ENCODE measurements around the gene AK2.
"Not testable (repeated sequence)": the region's sequence is repeated elsewhere in the genome, so short reads cannot be mapped to it uniquely, and the experiment has no call there.

Gene AK2

DNA sequence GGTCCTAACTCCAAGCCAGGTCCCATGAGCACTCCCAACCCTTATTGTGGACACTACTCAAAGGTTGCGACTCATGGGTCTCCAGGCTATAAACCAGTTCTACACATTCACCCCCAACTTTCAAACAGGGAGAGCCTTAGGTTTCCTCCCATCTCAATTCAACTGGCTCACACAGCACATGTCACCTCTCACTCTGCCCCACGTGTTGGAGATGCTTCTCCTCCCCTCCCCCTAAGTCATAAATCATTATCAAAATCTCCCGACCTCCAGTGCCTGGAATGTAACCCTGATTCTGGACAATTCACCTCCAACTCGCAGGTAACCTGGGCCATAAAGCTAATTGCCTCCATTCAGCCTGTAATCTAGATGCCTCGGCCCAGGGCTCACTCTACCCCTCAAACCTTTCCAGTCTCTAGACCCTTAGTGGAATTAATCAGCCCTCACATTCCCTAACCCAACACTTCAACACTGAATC is 595 bp downstream of the AK2 start:
- DNase-seq (ENCODE audit: low read depth) = peak; percentile 36
- H3K36me3 ChIP-seq (ENCODE audit: control insufficient read depth, insufficient read depth, low read length, severe bottlenecking) = peaks cover 6% of the 10 kb centered on the region
- no peaks in the 10 kb centered on the region for H3K27me3 ChIP-seq (replicated peaks; ENCODE audit: control insufficient read depth, insufficient read depth, low read length)
- H3K9ac ChIP-seq (ENCODE audit: low read length) = peak overlapping the region; percentile 94
- peak overlapping the region; percentile 94 for H3K4me3 ChIP-seq (ENCODE audit: low read length)
- H3K9me3 ChIP-seq (ENCODE audit: control insufficient read depth, low read length) = no peaks in the 10 kb centered on the region
- H3K4me1 ChIP-seq (ENCODE audit: control insufficient read depth, insufficient read depth, low read length) = peaks cover 34% of the 10 kb centered on the region

DNA sequence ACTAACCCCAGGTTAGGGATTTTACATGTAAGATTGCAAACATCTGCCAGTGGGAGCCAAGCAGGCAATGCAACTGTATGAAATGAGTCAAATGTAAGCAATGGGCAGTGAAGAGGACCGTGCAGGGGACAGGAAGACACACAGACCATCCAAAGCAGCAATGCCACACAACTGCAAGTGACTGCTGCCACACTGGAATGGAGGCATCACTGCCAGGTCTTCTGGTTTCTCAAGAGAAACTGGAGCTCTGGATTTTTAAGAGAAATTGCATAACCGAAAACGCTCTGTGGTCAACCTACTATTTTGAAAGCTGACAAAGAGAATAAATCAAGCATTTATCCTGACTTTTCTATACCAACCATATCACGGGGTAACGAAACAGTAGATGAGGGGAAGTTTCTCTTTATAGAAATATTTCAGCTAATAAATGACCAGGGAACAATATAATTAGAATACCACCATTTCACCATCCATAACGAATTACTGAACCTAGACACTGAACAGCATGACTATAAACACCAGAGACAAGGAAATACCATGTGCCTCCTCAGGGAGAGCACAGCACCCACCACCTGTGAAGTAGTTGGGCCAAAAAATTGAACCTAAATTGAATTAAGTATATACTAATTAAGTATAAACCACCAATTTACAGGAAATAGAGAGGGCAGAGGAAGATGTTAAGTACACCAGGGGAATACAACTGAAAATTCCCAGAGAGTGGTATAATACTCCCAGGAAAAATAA is 4.4 kb downstream of the AK2 start:
- H3K4me3 ChIP-seq (ENCODE audit: low read length) = no peak overlapping the region
- H3K4me1 ChIP-seq (ENCODE audit: control insufficient read depth, insufficient read depth, low read length) = peaks cover 47% of the 10 kb centered on the region
- peak; percentile 82 for DNase-seq (ENCODE audit: low read depth)
- H3K9me3 ChIP-seq (ENCODE audit: control insufficient read depth, low read length) = no peaks in the 10 kb centered on the region
- peaks cover 22% of the 10 kb centered on the region for H3K36me3 ChIP-seq (ENCODE audit: control insufficient read depth, insufficient read depth, low read length, severe bottlenecking)
- H3K9ac ChIP-seq (ENCODE audit: low read length) = no peak overlapping the region
- H3K27me3 ChIP-seq (replicated peaks; ENCODE audit: control insufficient read depth, insufficient read depth, low read length) = no peaks in the 10 kb centered on the region

DNA sequence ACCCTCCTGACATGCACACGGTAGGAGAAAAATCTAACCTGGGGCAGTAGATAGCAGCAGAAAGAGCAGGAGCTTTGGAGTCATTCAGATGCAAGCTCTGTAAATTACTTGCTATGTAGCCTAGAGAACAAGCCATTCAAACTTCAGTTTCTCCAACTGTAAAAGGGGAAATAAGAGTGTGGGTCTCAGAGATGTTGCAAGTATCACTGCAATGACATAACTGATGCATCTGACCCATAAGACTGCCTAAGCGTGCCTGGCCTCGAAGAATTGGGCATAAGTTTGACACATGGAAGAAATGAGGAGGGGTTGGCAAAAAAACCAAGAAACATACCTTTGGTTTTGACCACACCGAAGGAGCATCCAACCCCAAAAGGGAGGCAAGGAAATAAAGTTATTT is 5.2 kb downstream of the AK2 start:
- DNase-seq (ENCODE audit: low read depth) = no peak
- Histone ChIP-seq H3K36me3 (ENCODE audit: control insufficient read depth, insufficient read depth, low read length, severe bottlenecking) (peaks cover 22% of the 10 kb centered on the region), H3K27me3 (replicated peaks; ENCODE audit: control insufficient read depth, insufficient read depth, low read length) (no peaks in the 10 kb centered on the region), H3K4me3 (ENCODE audit: low read length) (no peak overlapping the region), H3K4me1 (ENCODE audit: control insufficient read depth, insufficient read depth, low read length) (peaks cover 48% of the 10 kb centered on the region), H3K9ac (ENCODE audit: low read length) (no peak overlapping the region), H3K9me3 (ENCODE audit: control insufficient read depth, low read length) (no peaks in the 10 kb centered on the region)

DNA sequence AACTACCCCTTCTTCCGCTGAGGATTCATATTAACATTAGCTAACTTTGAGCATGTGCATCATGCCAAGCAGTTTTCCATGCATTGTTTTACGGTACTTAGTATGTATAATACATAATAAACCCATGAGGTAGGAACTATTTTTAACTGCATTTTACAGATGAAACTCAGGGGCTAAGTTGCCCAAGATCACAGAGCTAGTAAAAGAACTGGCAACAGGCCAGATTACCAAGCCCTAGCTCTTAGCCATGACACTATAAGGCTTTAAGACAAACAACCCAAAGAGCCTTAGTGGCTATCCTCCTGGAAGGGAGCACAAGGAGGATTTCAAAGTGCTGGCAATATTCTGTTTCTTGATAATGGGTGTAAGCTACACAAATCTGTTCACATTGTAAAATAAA is 6.1 kb downstream of the AK2 start:
- Histone ChIP-seq H3K36me3 (ENCODE audit: control insufficient read depth, insufficient read depth, low read length, severe bottlenecking) (peaks cover 22% of the 10 kb centered on the region), H3K9me3 (ENCODE audit: control insufficient read depth, low read length) (no peaks in the 10 kb centered on the region), H3K9ac (ENCODE audit: low read length) (no peak overlapping the region), H3K4me3 (ENCODE audit: low read length) (no peak overlapping the region), H3K4me1 (ENCODE audit: control insufficient read depth, insufficient read depth, low read length) (peaks cover 43% of the 10 kb centered on the region), H3K27me3 (replicated peaks; ENCODE audit: control insufficient read depth, insufficient read depth, low read length) (no peaks in the 10 kb centered on the region)
- peak; percentile 85 for DNase-seq (ENCODE audit: low read depth)

DNA sequence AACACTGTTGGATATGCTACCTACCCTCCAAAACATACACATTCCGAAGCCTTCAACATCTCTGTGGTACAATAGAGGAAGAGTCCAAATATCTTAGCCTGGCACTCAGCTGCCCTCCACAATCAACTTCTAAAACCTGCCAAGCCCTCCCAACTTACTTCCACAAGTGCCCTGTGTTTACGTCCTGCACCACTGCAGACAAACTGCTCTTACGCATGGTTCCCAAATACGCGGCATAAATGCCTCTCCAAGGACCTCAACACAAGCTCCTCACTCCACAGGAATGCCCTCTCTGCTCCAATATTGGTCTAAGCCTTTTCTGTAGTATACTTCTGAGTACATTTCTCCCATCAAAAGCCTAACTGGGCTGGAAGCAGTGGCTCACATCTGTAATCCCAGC is 6.8 kb downstream of the AK2 start:
- Histone ChIP-seq H3K36me3 (ENCODE audit: control insufficient read depth, insufficient read depth, low read length, severe bottlenecking) (peaks cover 22% of the 10 kb centered on the region), H3K9ac (ENCODE audit: low read length) (no peak overlapping the region), H3K9me3 (ENCODE audit: control insufficient read depth, low read length) (no peaks in the 10 kb centered on the region), H3K4me3 (ENCODE audit: low read length) (no peak overlapping the region), H3K4me1 (ENCODE audit: control insufficient read depth, insufficient read depth, low read length) (peaks cover 36% of the 10 kb centered on the region), H3K27me3 (replicated peaks; ENCODE audit: control insufficient read depth, insufficient read depth, low read length) (no peaks in the 10 kb centered on the region)
- no peak for DNase-seq (ENCODE audit: low read depth)

DNA sequence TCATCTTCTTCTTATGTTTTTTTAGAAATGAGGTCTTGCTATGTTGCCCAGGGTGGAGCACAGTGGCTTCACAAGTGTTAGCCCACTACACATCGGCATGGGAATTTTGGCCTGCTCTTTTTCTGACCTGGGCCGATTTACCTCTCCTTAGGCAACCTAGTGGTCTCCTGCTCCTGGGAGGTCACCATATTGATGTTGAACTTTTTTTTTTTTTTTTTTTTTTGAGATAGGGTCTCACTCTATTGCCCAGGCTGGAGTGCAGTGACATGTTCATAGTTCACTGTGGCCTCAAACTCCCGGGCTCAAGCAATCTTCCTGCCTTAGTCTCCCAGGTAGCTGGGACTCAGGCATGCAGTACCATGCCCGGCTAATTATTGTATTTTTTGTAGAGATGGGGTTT is 7.5 kb downstream of the AK2 start:
- Histone ChIP-seq H3K9ac (ENCODE audit: low read length) (no peak overlapping the region), H3K9me3 (ENCODE audit: control insufficient read depth, low read length) (no peaks in the 10 kb centered on the region), H3K27me3 (replicated peaks; ENCODE audit: control insufficient read depth, insufficient read depth, low read length) (no peaks in the 10 kb centered on the region), H3K4me3 (ENCODE audit: low read length) (no peak overlapping the region), H3K36me3 (ENCODE audit: control insufficient read depth, insufficient read depth, low read length, severe bottlenecking) (peaks cover 20% of the 10 kb centered on the region), H3K4me1 (ENCODE audit: control insufficient read depth, insufficient read depth, low read length) (peaks cover 34% of the 10 kb centered on the region)
- DNase-seq (ENCODE audit: low read depth) = no peak

DNA sequence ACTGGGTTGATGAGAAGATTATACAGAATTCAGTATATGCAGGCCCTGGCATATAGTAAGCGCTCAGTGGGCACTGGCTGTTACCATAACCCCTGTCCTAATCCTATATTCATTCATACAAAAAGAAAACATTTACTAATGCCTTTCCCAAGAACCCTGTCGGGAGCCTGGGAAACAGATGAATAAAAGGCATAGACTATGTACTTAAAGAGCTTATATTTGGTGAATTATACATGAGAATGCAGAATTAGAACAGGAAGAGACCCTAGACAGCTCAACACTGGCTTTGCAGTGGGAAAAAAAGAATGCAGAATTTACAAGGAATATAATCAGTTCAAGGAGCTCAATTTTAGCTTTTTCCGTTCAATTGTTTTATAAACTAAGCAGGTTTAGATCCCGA is 10.9 kb downstream of the AK2 start:
- Histone ChIP-seq H3K27me3 (replicated peaks; ENCODE audit: control insufficient read depth, insufficient read depth, low read length) (no peaks in the 10 kb centered on the region), H3K36me3 (ENCODE audit: control insufficient read depth, insufficient read depth, low read length, severe bottlenecking) (peaks cover 51% of the 10 kb centered on the region), H3K4me1 (ENCODE audit: control insufficient read depth, insufficient read depth, low read length) (peaks cover 26% of the 10 kb centered on the region), H3K9me3 (ENCODE audit: control insufficient read depth, low read length) (no peaks in the 10 kb centered on the region), H3K9ac (ENCODE audit: low read length) (no peak overlapping the region), H3K4me3 (ENCODE audit: low read length) (no peak overlapping the region)
- no peak for DNase-seq (ENCODE audit: low read depth)

DNA sequence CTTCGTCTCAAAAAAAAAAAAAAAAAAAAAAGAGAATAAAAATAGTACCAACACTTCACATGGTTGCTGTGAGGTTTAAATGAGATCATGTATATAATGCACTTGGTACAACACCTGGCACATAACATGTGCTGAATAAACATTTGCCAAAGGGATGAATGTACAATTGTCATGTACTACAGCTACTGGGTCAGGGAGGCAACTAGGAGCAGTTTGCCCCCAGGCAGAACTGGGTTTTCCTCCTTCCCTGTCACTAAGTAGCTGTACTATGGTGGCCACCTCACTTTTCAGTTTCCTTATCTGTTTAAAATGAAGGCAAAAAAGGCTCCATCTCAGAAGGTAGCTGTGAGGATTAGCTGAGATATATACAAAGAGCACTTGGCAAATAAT is 11.5 kb downstream of the AK2 start:
- Histone ChIP-seq H3K4me3 (ENCODE audit: low read length) (no peak overlapping the region), H3K27me3 (replicated peaks; ENCODE audit: control insufficient read depth, insufficient read depth, low read length) (no peaks in the 10 kb centered on the region), H3K9ac (ENCODE audit: low read length) (no peak overlapping the region), H3K36me3 (ENCODE audit: control insufficient read depth, insufficient read depth, low read length, severe bottlenecking) (peaks cover 57% of the 10 kb centered on the region), H3K9me3 (ENCODE audit: control insufficient read depth, low read length) (no peaks in the 10 kb centered on the region), H3K4me1 (ENCODE audit: control insufficient read depth, insufficient read depth, low read length) (peaks cover 20% of the 10 kb centered on the region)
- DNase-seq (ENCODE audit: low read depth) = no peak

DNA sequence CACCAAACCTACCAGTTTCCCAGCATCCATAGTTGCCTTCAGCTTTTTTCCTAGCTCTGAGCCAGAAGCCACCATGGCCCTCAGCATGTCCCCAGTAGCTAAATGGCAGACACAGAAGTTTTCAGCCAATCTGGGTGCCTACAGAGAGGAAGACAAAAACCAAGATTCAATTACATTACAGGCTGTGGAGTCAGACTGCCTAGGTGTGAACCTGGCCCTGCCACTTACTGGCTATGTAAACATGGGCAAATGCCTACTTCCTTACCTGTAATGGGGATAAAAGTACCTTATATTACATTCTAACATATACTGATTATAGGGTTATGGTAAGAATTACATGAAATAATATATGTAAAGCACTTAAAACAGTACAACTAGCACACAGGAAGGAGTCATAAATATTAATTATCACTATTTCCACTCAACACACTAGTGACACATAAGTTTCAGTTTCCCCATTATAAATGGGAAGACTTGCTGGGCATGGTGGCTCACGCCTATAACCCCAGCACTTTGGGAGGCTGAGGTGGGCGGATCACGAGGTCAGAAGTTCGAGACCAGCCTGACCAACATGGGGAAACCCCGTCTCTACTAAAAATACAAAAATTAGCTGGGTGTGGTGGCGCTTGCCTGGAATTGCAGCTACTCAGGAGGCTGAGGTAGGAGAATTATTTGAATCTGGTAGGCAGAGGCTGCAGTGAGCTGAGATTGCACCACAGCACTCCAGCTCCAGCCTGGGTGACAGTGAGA is 12.1 kb downstream of the AK2 start:
- H3K4me3 ChIP-seq (ENCODE audit: low read length); H3K27me3 ChIP-seq (replicated peaks; ENCODE audit: control insufficient read depth, insufficient read depth, low read length); H3K9me3 ChIP-seq (ENCODE audit: control insufficient read depth, low read length); DNase-seq (ENCODE audit: low read depth); H3K9ac ChIP-seq (ENCODE audit: low read length): not testable (repeated sequence)
- Histone ChIP-seq H3K4me1 (ENCODE audit: control insufficient read depth, insufficient read depth, low read length) (peaks cover 16% of the 10 kb centered on the region), H3K36me3 (ENCODE audit: control insufficient read depth, insufficient read depth, low read length, severe bottlenecking) (peaks cover 59% of the 10 kb centered on the region)

DNA sequence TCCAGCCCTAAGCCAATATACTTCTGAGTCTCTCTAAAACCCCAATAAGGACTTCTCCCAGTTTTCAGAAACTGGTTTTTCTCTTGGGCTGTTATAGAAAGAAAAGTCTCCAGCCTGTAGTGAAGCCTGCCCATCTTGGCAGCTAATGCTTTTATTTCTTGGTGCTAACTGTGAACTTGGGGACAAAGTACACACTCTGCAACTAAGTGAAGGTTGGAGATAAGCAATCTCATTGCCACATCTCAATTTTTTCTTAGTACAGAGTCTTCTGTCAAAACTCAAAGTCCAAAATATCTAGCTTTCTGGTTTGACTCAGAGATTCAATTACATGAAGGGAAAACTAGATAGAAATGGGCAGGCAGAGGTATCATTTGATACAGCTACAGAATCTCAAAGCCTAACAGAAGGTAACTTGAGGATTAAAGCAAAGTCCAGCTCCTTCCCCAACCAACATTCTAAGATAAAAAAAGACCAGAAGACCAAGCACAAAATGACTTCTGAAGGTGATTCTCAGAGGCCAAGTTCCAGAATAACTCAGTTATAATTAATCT is 14.0 kb downstream of the AK2 start:
- H3K9me3 ChIP-seq (ENCODE audit: control insufficient read depth, low read length) = no peaks in the 10 kb centered on the region
- peaks cover 66% of the 10 kb centered on the region for H3K36me3 ChIP-seq (ENCODE audit: control insufficient read depth, insufficient read depth, low read length, severe bottlenecking)
- no peak overlapping the region for H3K9ac ChIP-seq (ENCODE audit: low read length)
- DNase-seq (ENCODE audit: low read depth) = no peak
- no peaks in the 10 kb centered on the region for H3K27me3 ChIP-seq (replicated peaks; ENCODE audit: control insufficient read depth, insufficient read depth, low read length)
- H3K4me1 ChIP-seq (ENCODE audit: control insufficient read depth, insufficient read depth, low read length) = peaks cover 16% of the 10 kb centered on the region
- no peak overlapping the region for H3K4me3 ChIP-seq (ENCODE audit: low read length)

DNA sequence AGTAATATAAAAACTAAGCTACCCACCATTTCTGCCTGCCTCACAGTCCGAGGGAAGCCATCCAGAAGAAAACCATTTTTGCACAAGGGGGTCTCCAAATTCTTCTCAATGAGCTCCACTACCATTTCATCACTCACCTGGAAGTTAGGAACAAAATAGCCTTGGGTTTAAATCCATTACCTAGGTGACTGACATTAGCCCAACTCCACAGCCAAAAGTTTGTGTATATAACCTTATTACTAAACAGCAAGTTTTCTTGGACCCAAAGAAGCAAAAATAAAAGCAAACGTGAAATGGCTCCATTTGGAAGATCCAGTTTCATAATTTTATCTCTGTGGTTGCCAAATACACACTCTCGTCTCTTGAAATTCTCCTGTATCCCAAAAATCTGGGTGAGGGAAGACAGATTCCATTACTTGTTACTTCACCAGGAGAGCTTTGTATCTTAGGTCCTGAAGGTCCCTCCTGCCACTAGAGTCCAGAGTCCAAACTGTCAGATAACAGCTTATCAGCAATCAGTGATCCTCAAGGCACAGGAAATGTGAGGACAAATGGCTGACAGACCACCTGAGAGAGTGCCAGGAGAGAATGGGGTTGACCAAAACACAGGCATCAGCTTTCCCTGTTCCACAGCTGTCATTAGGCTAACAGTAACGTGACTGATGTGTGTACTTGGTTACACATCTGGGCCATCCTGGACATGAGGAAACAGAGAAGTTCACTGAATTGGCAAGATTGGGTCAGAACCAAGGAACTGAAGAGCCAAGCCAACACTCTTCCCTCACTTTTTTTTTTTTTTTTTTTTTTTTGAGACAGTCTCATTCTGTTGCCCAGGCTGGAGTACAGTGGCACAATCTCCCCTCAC is 14.9 kb downstream of the AK2 start:
- Histone ChIP-seq H3K9me3 (ENCODE audit: control insufficient read depth, low read length) (no peaks in the 10 kb centered on the region), H3K9ac (ENCODE audit: low read length) (no peak overlapping the region), H3K36me3 (ENCODE audit: control insufficient read depth, insufficient read depth, low read length, severe bottlenecking) (peaks cover 74% of the 10 kb centered on the region), H3K4me1 (ENCODE audit: control insufficient read depth, insufficient read depth, low read length) (peaks cover 11% of the 10 kb centered on the region), H3K4me3 (ENCODE audit: low read length) (no peak overlapping the region), H3K27me3 (replicated peaks; ENCODE audit: control insufficient read depth, insufficient read depth, low read length) (no peaks in the 10 kb centered on the region)
- no peak for DNase-seq (ENCODE audit: low read depth)
